Activated B cell treated with CpG ODN at 0.5 μM for 24 hours (primary cell): ENCODE measurements around the gene SNAP25. TPM values are rescaled to one million over a fixed set of nuclear protein-coding genes. Genes with fewer than 3 reads are reported as not detected.

Experiments used
- ATAC-seq: fragments of 200-7000 bp; cut with Tn5 transposase; one replicate; pipeline ENCODE4 v1.10.0; 2021; ENCODE audit warnings: low read depth, mild to moderate bottlenecking, moderate library complexity
- CTCF ChIA-PET: fragments of 350-600 bp; sonication (Branson Sonifier 250); formaldehyde crosslinking; loops from one replicate; lab custom pipeline; 2021; ENCODE audit warnings: antibody characterized with exemption; lab: Charles Lee
- POLR2A ChIA-PET: fragments of 350-600 bp; sonication (Branson Sonifier 250); formaldehyde crosslinking; loops from one replicate; lab custom pipeline; 2021; ENCODE audit warnings: antibody characterized with exemption; lab: Charles Lee
- DNase-seq: peaks from one replicate; pipeline ENCODE4 v3.0.0; 2022
- H3K27ac Mint-ChIP-seq: one replicate; pipeline ENCODE4 v1.8.0; 2020; ENCODE audit warnings: mixed read lengths
- H3K27me3 Mint-ChIP-seq: one replicate; pipeline ENCODE4 v1.8.0; 2021; ENCODE audit warnings: mixed read lengths
- H3K36me3 Mint-ChIP-seq: one replicate; pipeline ENCODE4 v1.8.0; 2021; ENCODE audit warnings: low read depth, mixed read lengths
- H3K4me1 Mint-ChIP-seq: one replicate; pipeline ENCODE4 v1.8.0; 2021; ENCODE audit warnings: mixed read lengths
- H3K4me3 Mint-ChIP-seq: one replicate; pipeline ENCODE4 v1.8.0; 2020; ENCODE audit warnings: mild to moderate bottlenecking, mixed read lengths
- H3K9me3 Mint-ChIP-seq: one replicate; pipeline ENCODE4 v1.8.0; 2020; ENCODE audit warnings: mixed read lengths
- CTCF ChIP-seq: fragments of 200-600 bp; IDR thresholded peaks from one replicate; pipeline ENCODE4 v1.8.0; 2022; ENCODE audit warnings: antibody characterized with exemption, mild to moderate bottlenecking
- intact Hi-C: fragments of 100-400 bp; cut with micrococcal nuclease; formaldehyde crosslinking; loops from one replicate; pipeline ENCODE4 v1.15.1; 2024
- total RNA-seq: library from RNA; stranded (reverse); gene quantifications from 2 replicates; pipeline ENCODE4 v1.2.3, GENCODE V29; 2022

The SNAP25 gene
- total RNA-seq, 1 donor from 2014 or later: not detected

GRCh38 chr20:10304471-10305046 lies 85.9 kb downstream of the SNAP25 start:
- no peak overlapping the region for H3K4me3 Mint-ChIP-seq
- ChIA-PET POLR2A (no interaction called here), CTCF (no interaction called here)
- no peak overlapping the region for H3K27ac Mint-ChIP-seq
- no peak for DNase-seq
- no peak for TF ChIP-seq CTCF
- intact Hi-C loops: no loop called here
- no peaks in the 10 kb centered on the region for H3K36me3 Mint-ChIP-seq
- peaks cover 6% of the 10 kb centered on the region for H3K27me3 Mint-ChIP-seq
- H3K9me3 Mint-ChIP-seq: no peaks in the 10 kb centered on the region
- H3K4me1 Mint-ChIP-seq: no peaks in the 10 kb centered on the region
- no peak for ATAC-seq

- POLR2A ChIA-PET: no interaction called here
- H3K4me3 Mint-ChIP-seq: no peak overlapping the region
- H3K27me3 Mint-ChIP-seq: peaks cover 8% of the 10 kb centered on the region
- CTCF ChIA-PET: no interaction called here
- no peak overlapping the region for H3K27ac Mint-ChIP-seq
- H3K4me1 Mint-ChIP-seq: no peaks in the 10 kb centered on the region
- no peaks in the 10 kb centered on the region for H3K9me3 Mint-ChIP-seq
- intact Hi-C loops: no loop called here
- TF ChIP-seq CTCF: no peak
- DNase-seq: no peak
- H3K36me3 Mint-ChIP-seq: no peaks in the 10 kb centered on the region
- ATAC-seq: no peak
These were observed 88.1 kb downstream of the SNAP25 start for GRCh38 chr20:10306440-10307358.

GRCh38 chr20:10307359-10307735 lies 88.7 kb downstream of the SNAP25 start:
- ATAC-seq (no peak), DNase-seq (no peak)
- POLR2A ChIA-PET: no interaction called here
- Mint-ChIP-seq H3K27me3 (peaks cover 8% of the 10 kb centered on the region), H3K4me1 (no peaks in the 10 kb centered on the region), H3K4me3 (no peak overlapping the region), H3K9me3 (no peaks in the 10 kb centered on the region), H3K36me3 (no peaks in the 10 kb centered on the region), H3K27ac (no peak overlapping the region)
- CTCF ChIA-PET: no interaction called here
- intact Hi-C loops: no loop called here
- no peak for TF ChIP-seq CTCF

GRCh38 chr20:10308652-10309051 lies 90.0 kb downstream of the SNAP25 start:
- no peak for TF ChIP-seq CTCF
- intact Hi-C loops: no loop called here
- Mint-ChIP-seq H3K27me3 (peaks cover 8% of the 10 kb centered on the region), H3K4me3 (no peak overlapping the region), H3K36me3 (no peaks in the 10 kb centered on the region), H3K4me1 (no peaks in the 10 kb centered on the region), H3K27ac (no peak overlapping the region), H3K9me3 (no peaks in the 10 kb centered on the region)
- DNase-seq (no peak), ATAC-seq (no peak)
- POLR2A ChIA-PET: no interaction called here
- CTCF ChIA-PET: no interaction called here

- Mint-ChIP-seq H3K9me3 (no peaks in the 10 kb centered on the region), H3K27ac (no peak overlapping the region), H3K27me3 (peaks cover 8% of the 10 kb centered on the region), H3K4me3 (no peak overlapping the region), H3K4me1 (no peaks in the 10 kb centered on the region), H3K36me3 (no peaks in the 10 kb centered on the region)
- ATAC-seq (no peak), DNase-seq (no peak)
- no peak for TF ChIP-seq CTCF
- intact Hi-C loops: no loop called here
- ChIA-PET CTCF (no interaction called here), POLR2A (no interaction called here)
These were observed 90.7 kb downstream of the SNAP25 start for GRCh38 chr20:10309326-10309725.
